GM23248 (cell line): ENCODE results near the gene SOX5. TPM values are rescaled to one million over a fixed set of nuclear protein-coding genes. Genes with fewer than 3 reads are reported as not detected.

Source experiments
- DNase-seq: peaks from one replicate; pipeline ENCODE4 v3.0.0-alpha.2; 2015
- H2AFZ ChIP-seq: fragments of 200-600 bp; sonication (generic); 2 replicates; pipeline ENCODE4 v1.6.1; 2016; ENCODE audit warnings: antibody characterized with exemption
- H3F3A ChIP-seq: fragments of 200-600 bp; sonication (generic); 2 replicates; pipeline ENCODE4 v1.6.1; 2016; ENCODE audit warnings: mild to moderate bottlenecking, antibody characterized with exemption, mixed run types; ENCODE audit not compliant: insufficient read depth
- H3K27ac ChIP-seq: fragments of 200-600 bp; sonication (generic); 2 replicates; pipeline ENCODE4 v1.5.1; 2016; ENCODE audit warnings: mild to moderate bottlenecking
- H3K27me3 ChIP-seq: fragments of 200-600 bp; sonication (generic); replicated peaks from 2 replicates; pipeline ENCODE4 v1.6.1; 2016; ENCODE audit warnings: mild to moderate bottlenecking; ENCODE audit not compliant: insufficient read depth
- H3K36me3 ChIP-seq: fragments of 200-600 bp; sonication (generic); 2 replicates; pipeline ENCODE4 v1.6.1; 2016; ENCODE audit warnings: low read depth, mild to moderate bottlenecking
- H3K4me1 ChIP-seq: fragments of 200-600 bp; sonication (generic); 2 replicates; pipeline ENCODE4 v1.6.1; 2016; ENCODE audit warnings: mild to moderate bottlenecking; ENCODE audit not compliant: insufficient read depth
- H3K4me2 ChIP-seq: fragments of 200-600 bp; sonication (generic); one replicate; pipeline ENCODE4 v1.6.1; 2016; ENCODE audit warnings: mild to moderate bottlenecking; ENCODE audit not compliant: unreplicated experiment
- H3K4me3 ChIP-seq: fragments of 200-600 bp; sonication (generic); 2 replicates; pipeline ENCODE4 v1.5.1; 2016; ENCODE audit warnings: mild to moderate bottlenecking
- H3K79me2 ChIP-seq: fragments of 200-600 bp; sonication (generic); 2 replicates; pipeline ENCODE4 v1.6.1; 2016; ENCODE audit warnings: mild to moderate bottlenecking; ENCODE audit not compliant: insufficient read depth
- H3K9ac ChIP-seq: fragments of 200-600 bp; sonication (generic); 2 replicates; pipeline ENCODE4 v1.6.1; 2016; ENCODE audit warnings: mild to moderate bottlenecking
- H3K9me2 ChIP-seq: fragments of 200-600 bp; sonication (generic); 2 replicates; pipeline ENCODE4 v1.6.1; 2016; ENCODE audit warnings: mixed run types, mild to moderate bottlenecking, moderate library complexity; ENCODE audit not compliant: insufficient read depth
- H3K9me3 ChIP-seq: fragments of 200-600 bp; sonication (generic); one replicate; pipeline ENCODE4 v1.6.1; 2017; ENCODE audit warnings: low read depth
- H4K20me1 ChIP-seq: fragments of 200-600 bp; sonication (generic); 2 replicates; pipeline ENCODE4 v1.6.0; 2016; ENCODE audit not compliant: insufficient read depth
- EZH2 ChIP-seq: fragments of 200-600 bp; sonication (generic); IDR thresholded peaks from 2 replicates; pipeline ENCODE4 v1.6.1; 2018; ENCODE audit warnings: antibody characterized with exemption, mild to moderate bottlenecking; ENCODE audit not compliant: insufficient read depth, poor library complexity, severe bottlenecking
- EZH2phosphoT487 ChIP-seq: fragments of 200-600 bp; sonication (generic); IDR thresholded peaks from 2 replicates; pipeline ENCODE4 v1.6.1; 2018; ENCODE audit warnings: antibody characterized with exemption, moderate library complexity, mild to moderate bottlenecking, low read depth; ENCODE audit not compliant: insufficient read depth
- WGBS, 2 experiments: methylation state at CpG; one replicate each; pipeline ENCODE4 v1.1.6; 2015 to 2017; ENCODE audit warnings: low lambda C conversion rate in 2 of 2, low coverage in 1 of 2; ENCODE audit errors: missing lambda C conversion rate in 2 of 2; 5-methylcytosine and 5-hydroxymethylcytosine counted together
- in situ Hi-C: fragments of 300-500 bp; cut with MboI; formaldehyde crosslinking; loops from 2 replicates; pipeline ENCODE4 v1.15.0; 2020
- polyA plus RNA-seq: library from polyadenylated mRNA; unstranded; fragments of >200 nt; fragmentation: Nextera tagmentation; extraction: Ambion mirVana; gene quantifications from 2 replicates; pipeline ENCODE4 v1.2.1, GENCODE V29; 2016
- total RNA-seq: library from RNA; depleted of rRNA; stranded (reverse); fragments of >200 nt; shearing (Covaris generic); gene quantifications from 2 replicates; pipeline ENCODE4 v1.2.3, GENCODE V29; 2014

SOX5 gene
- total and polyA plus RNA-seq, 2 experiments from 2014 or later = not detected

- Histone ChIP-seq H3K9ac (no peak overlapping the region), H3K9me3 (no peaks in the 10 kb centered on the region), H2AFZ (no peak overlapping the region), H3K9me2 (no peaks in the 10 kb centered on the region), H4K20me1 (no peaks in the 10 kb centered on the region), H3K4me3 (no peak overlapping the region), H3K79me2 (no peaks in the 10 kb centered on the region), H3K27ac (no peak overlapping the region), H3K27me3 (no peaks in the 10 kb centered on the region), H3F3A (no peaks in the 10 kb centered on the region), H3K4me2 (no peak overlapping the region), H3K36me3 (no peaks in the 10 kb centered on the region), H3K4me1 (no peaks in the 10 kb centered on the region)
- no peak for DNase-seq
- TF ChIP-seq EZH2 = no peak
- TF ChIP-seq EZH2phosphoT487 = no peak
- 66 to 68% methylated on average over 2 of the region's 2 CpGs for WGBS, 2 experiments
- in situ Hi-C loops = no loop called here
Measured at GRCh38 chr12:23817345-23817744, 132.1 kb downstream of the SOX5 start.

- no peaks in the 10 kb centered on the region for H3K9me2 ChIP-seq
- no peak overlapping the region for H3K4me2 ChIP-seq
- DNase-seq = no peak
- no peak overlapping the region for H2AFZ ChIP-seq
- 41 to 43% methylated on average over 4 of the region's 4 CpGs for WGBS, 2 experiments
- H3K4me3 ChIP-seq = no peak overlapping the region
- no peaks in the 10 kb centered on the region for H3K4me1 ChIP-seq
- no peak overlapping the region for H3K9ac ChIP-seq
- in situ Hi-C loops = no loop called here
- H3F3A ChIP-seq = no peaks in the 10 kb centered on the region
- no peaks in the 10 kb centered on the region for H3K27me3 ChIP-seq
- TF ChIP-seq EZH2 = no peak
- TF ChIP-seq EZH2phosphoT487 = no peak
- H3K27ac ChIP-seq = no peak overlapping the region
- no peaks in the 10 kb centered on the region for H3K9me3 ChIP-seq
- no peaks in the 10 kb centered on the region for H3K36me3 ChIP-seq
- H4K20me1 ChIP-seq = no peaks in the 10 kb centered on the region
- H3K79me2 ChIP-seq = no peaks in the 10 kb centered on the region
Measured at GRCh38 chr12:23816394-23816851, 133.0 kb downstream of the SOX5 start.

- no peak for DNase-seq
- H3K9me3 ChIP-seq = no peaks in the 10 kb centered on the region
- no peaks in the 10 kb centered on the region for H3K27me3 ChIP-seq
- no peak overlapping the region for H3K4me2 ChIP-seq
- H3K9ac ChIP-seq = no peak overlapping the region
- in situ Hi-C loops = no loop called here
- no peaks in the 10 kb centered on the region for H3K36me3 ChIP-seq
- no peaks in the 10 kb centered on the region for H3F3A ChIP-seq
- no peak overlapping the region for H3K27ac ChIP-seq
- H3K4me1 ChIP-seq = no peaks in the 10 kb centered on the region
- H3K79me2 ChIP-seq = no peaks in the 10 kb centered on the region
- H3K4me3 ChIP-seq = no peak overlapping the region
- whole genome bisulfite sequencing, 2 experiments = 46 to 59% methylated on average over 3 of the region's 3 CpGs
- H3K9me2 ChIP-seq = no peaks in the 10 kb centered on the region
- H4K20me1 ChIP-seq = no peaks in the 10 kb centered on the region
- no peak overlapping the region for H2AFZ ChIP-seq
- TF ChIP-seq EZH2 (no peak), EZH2phosphoT487 (no peak)
Measured at GRCh38 chr12:23815810-23816209, 133.7 kb downstream of the SOX5 start.

GRCh38 chr12:23813206-23813605, 136.3 kb downstream of the SOX5 start:
- 17% methylated on average over 3 of the region's 3 CpGs for WGBS, 2 experiments
- Histone ChIP-seq H3K9ac (no peak overlapping the region), H3K9me2 (no peaks in the 10 kb centered on the region), H3K27ac (no peak overlapping the region), H3K4me1 (no peaks in the 10 kb centered on the region), H2AFZ (no peak overlapping the region), H3F3A (no peaks in the 10 kb centered on the region), H3K36me3 (no peaks in the 10 kb centered on the region), H4K20me1 (no peaks in the 10 kb centered on the region), H3K27me3 (no peaks in the 10 kb centered on the region), H3K4me2 (no peak overlapping the region), H3K79me2 (no peaks in the 10 kb centered on the region), H3K4me3 (no peak overlapping the region), H3K9me3 (no peaks in the 10 kb centered on the region)
- in situ Hi-C loops = no loop called here
- DNase-seq = no peak
- TF ChIP-seq EZH2phosphoT487 = no peak
- no peak for TF ChIP-seq EZH2

GRCh38 chr12:23810329-23810902, 139.1 kb downstream of the SOX5 start:
- no peak overlapping the region for H3K4me3 ChIP-seq
- H3K9me3 ChIP-seq = no peaks in the 10 kb centered on the region
- H3F3A ChIP-seq = no peaks in the 10 kb centered on the region
- H3K9me2 ChIP-seq = no peaks in the 10 kb centered on the region
- no peak overlapping the region for H2AFZ ChIP-seq
- TF ChIP-seq EZH2 = no peak
- no peak for TF ChIP-seq EZH2phosphoT487
- no peak overlapping the region for H3K4me2 ChIP-seq
- H3K27me3 ChIP-seq = no peaks in the 10 kb centered on the region
- no peak for DNase-seq
- no peak overlapping the region for H3K9ac ChIP-seq
- no peaks in the 10 kb centered on the region for H3K4me1 ChIP-seq
- no peak overlapping the region for H3K27ac ChIP-seq
- no peaks in the 10 kb centered on the region for H3K79me2 ChIP-seq
- 26 to 27% methylated on average over 3 of the region's 3 CpGs for WGBS, 2 experiments
- no peaks in the 10 kb centered on the region for H3K36me3 ChIP-seq
- H4K20me1 ChIP-seq = no peaks in the 10 kb centered on the region
- in situ Hi-C loops = no loop called here
